ENCODE measurements around the gene EHHADH. TPM values are rescaled to one million over a fixed set of nuclear protein-coding genes. Genes with fewer than 3 reads are reported as not detected.

The EHHADH gene
- total and polyA plus RNA-seq, 2 of the 13 experiments (the other 11 are each of a cell fraction or from before 2014, with no cell fraction given) = 14.5 to 38.9 TPM

- intact Hi-C loops (cut with micrococcal nuclease; ENCODE audit: unreplicated experiment) (no loop called here), in situ Hi-C loops (cut with HindIII; ENCODE audit: extremely low pct_ligation_motif_present, low pct_unique_long_range_greater_than_20kb) (no loop called here)
- 89% methylated on average over 3 of the region's 3 CpGs for WGBS (ENCODE audit: low lambda C conversion rate)
- H3K27ac ChIP-seq (ENCODE audit: extremely low read length, insufficient read depth, low read length) = no peak overlapping the region
- H2AFZ ChIP-seq (ENCODE audit: low read length) = no peak overlapping the region
- ChIA-PET CTCF (ENCODE audit: low intra/inter-chr PET ratio, low total read pairs) (no interaction called here), POLR2A (no interaction called here)
- ATAC-seq (no peak), FAIRE-seq (no peak), DNase-seq (ENCODE audit: low spot score) (no peak)
- H3K4me1 ChIP-seq (ENCODE audit: insufficient read depth, low read length) = 0 out of 2 replicates have a peak, but pooled peaks cover 5% of the 10 kb centered on the region
- peaks cover 0 to 10% of the 10 kb centered on the region in 2 experiments; a peak in 1 of 5 replicates for H3K36me3 ChIP-seq (replicated peaks in 1 of 2; ENCODE audit: control insufficient read depth in 1 of 2, insufficient read depth in 2 of 2, low read length in 2 of 2)
- H3K4me2 ChIP-seq (ENCODE audit: low read depth, low read length) = no peak overlapping the region
- no peaks in the 10 kb centered on the region for H3K79me2 ChIP-seq (ENCODE audit: insufficient read depth, low read length)
- no peaks in the 10 kb centered on the region for H4K20me1 ChIP-seq (ENCODE audit: insufficient read depth, low read length)
- H3K27me3 ChIP-seq (ENCODE audit: control insufficient read depth in 1 of 2, insufficient read depth in 2 of 2, low read length in 2 of 2) = no peaks in the 10 kb centered on the region; a peak in 1 of 5 replicates
- no TSS peak for BruUV-seq (replicated peaks)
- no peak overlapping the region for H3K9ac ChIP-seq (ENCODE audit: insufficient read depth, low read depth, low read length)
- TF ChIP-seq ZNF598 (CRISPR knock-in tag; IDR thresholded peaks at IDR 0.05; ENCODE audit: borderline replicate concordance) (no peak), ZNF225 (CRISPR knock-in tag; IDR thresholded peaks at IDR 0.05) (no peak), FOXK2 (IDR thresholded peaks at IDR 0.05) (no peak), MNT (IDR thresholded peaks at IDR 0.05) (no peak), TGIF2 (CRISPR knock-in tag; IDR thresholded peaks at IDR 0.05) (no peak), HNF1A (IDR thresholded peaks at IDR 0.05; ENCODE audit: low read depth) (no peak), HNF1A (CRISPR knock-in tag; IDR thresholded peaks at IDR 0.05; ENCODE audit: borderline replicate concordance) (no peak), PHF5A (CRISPR knock-in tag; IDR thresholded peaks at IDR 0.05; ENCODE audit: low read depth, unreplicated experiment) (no peak), MTERF4 (CRISPR knock-in tag; IDR thresholded peaks at IDR 0.05) (no peak)
- H3K4me3 ChIP-seq (replicated peaks in 1 of 3; ENCODE audit: insufficient read depth in 1 of 3, low read depth in 2 of 3, low read length in 3 of 3) = no peak overlapping the region
- no peaks in the 10 kb centered on the region for H3K9me3 ChIP-seq (ENCODE audit: low read length)
Observed at GRCh38 chr3:185290266-185290665, 36.4 kb upstream of the EHHADH start.
